Endothelial cell of umbilical vein (primary cell): Measurements from ENCODE around the gene STPG4. TPM values are rescaled to one million over a fixed set of nuclear protein-coding genes. Genes with fewer than 3 reads are reported as not detected.

Experiments used
- BruUV-seq: library from RNA; stranded (reverse); fragments of 400-500 nt; replicated peaks from 2 replicates; lab custom pipeline; 2021; lab: Mats Ljungman, UMichigan
- CTCF ChIA-PET: fragments of 300-600, 350-600 bp; sonication (Branson Sonifier 250); formaldehyde crosslinking; loops from one replicate; lab custom pipeline; 2021; ENCODE audit warnings: antibody characterized with exemption, inconsistent platforms; lab: Charles Lee
- POLR2A ChIA-PET: fragments of 300-600, 350-600 bp; sonication (Branson Sonifier 250); formaldehyde crosslinking; loops from one replicate; lab custom pipeline; 2021; ENCODE audit warnings: antibody characterized with exemption, inconsistent platforms; lab: Charles Lee
- DNase-seq: peaks from one replicate; pipeline ENCODE4 v3.0.0-alpha.2; 2011; ENCODE audit warnings: low read depth, low spot score
- FAIRE-seq: peaks from 2 replicates; lab custom pipeline; 2011; peaks lifted over from hg19 to GRCh38; lab: Jason Lieb, UNC
- H2AFZ ChIP-seq: 2 replicates; pipeline ENCODE4 v1.6.0; 2012; ENCODE audit warnings: low read depth, low read length, control low read depth, inconsistent platforms
- H3K27ac ChIP-seq: 2 replicates; pipeline ENCODE4 v1.5.1; 2011; ENCODE audit warnings: low read depth, mild to moderate bottlenecking, control low read depth, low read length, moderate library complexity; ENCODE audit not compliant: insufficient read depth
- H3K27me3 ChIP-seq, 2 experiments: 2 replicates each; pipeline versions ENCODE4 v1.6.0 to v1.6.1; 2011; ENCODE audit warnings: low read length in 2 of 2, mixed read lengths in 1 of 2; ENCODE audit not compliant: control insufficient read depth in 2 of 2, insufficient read depth in 2 of 2
- H3K36me3 ChIP-seq, 2 experiments: 2 replicates in 1 of 2; 3 replicates in 1 of 2; pipeline ENCODE4 v1.5.1; 2011; ENCODE audit warnings: low read length in 2 of 2, mild to moderate bottlenecking in 1 of 2, moderate library complexity in 1 of 2; ENCODE audit not compliant: control insufficient read depth in 2 of 2, insufficient read depth in 2 of 2; ENCODE audit errors: extremely low read depth in 1 of 2
- H3K4me1 ChIP-seq: 3 replicates; pipeline ENCODE4 v1.5.1; 2011; ENCODE audit warnings: mild to moderate bottlenecking, low read length; ENCODE audit not compliant: control insufficient read depth, insufficient read depth; ENCODE audit errors: extremely low read depth
- H3K4me2 ChIP-seq: 2 replicates; pipeline ENCODE4 v1.6.1; 2011; ENCODE audit warnings: low read length, control low read depth, mixed read lengths; ENCODE audit not compliant: insufficient read depth
- H3K4me3 ChIP-seq, 3 experiments: fragments of 200-600 bp in 1 of 3; sonication (generic), shearing (Covaris generic) in 1 of 3; replicated peaks in 1 of 3; 2 replicates each; pipeline ENCODE4 v1.5.1; 2011 to 2016; ENCODE audit warnings: control low read depth in 3 of 3, low read length in 3 of 3, mild to moderate bottlenecking in 2 of 3, inconsistent platforms in 1 of 3, low read depth in 1 of 3, moderate library complexity in 1 of 3; ENCODE audit not compliant: insufficient read depth in 1 of 3
- H3K79me2 ChIP-seq: 2 replicates; pipeline ENCODE4 v1.6.0; 2012; ENCODE audit warnings: low read length, inconsistent platforms; ENCODE audit not compliant: control insufficient read depth, insufficient read depth
- H3K9ac ChIP-seq: replicated peaks from 2 replicates; pipeline ENCODE3; 2011; ENCODE audit warnings: low read length, control low read depth; ENCODE audit not compliant: insufficient read depth; ENCODE audit errors: extremely low read depth
- H3K9me1 ChIP-seq: replicated peaks from 3 replicates; pipeline ENCODE4 v1.6.0; 2011; ENCODE audit warnings: mild to moderate bottlenecking, low read length; ENCODE audit not compliant: control insufficient read depth, insufficient read depth; ENCODE audit errors: extremely low read depth
- H3K9me3 ChIP-seq: replicated peaks from 2 replicates; pipeline ENCODE4 v1.5.1; 2012; ENCODE audit warnings: low read length, inconsistent platforms; ENCODE audit not compliant: control insufficient read depth, insufficient read depth
- H4K20me1 ChIP-seq: replicated peaks from 2 replicates; pipeline ENCODE3; 2011; ENCODE audit warnings: mild to moderate bottlenecking, low read length; ENCODE audit not compliant: control insufficient read depth, insufficient read depth; ENCODE audit errors: extremely low read depth
- CTCF ChIP-seq, 2 donors: IDR thresholded peaks; 1 replicate in 1 of 2; 2 replicates in 1 of 2; pipeline ENCODE4 v1.5.1; 2011; ENCODE audit warnings: low read length in 2 of 2, mild to moderate bottlenecking in 2 of 2, moderate library complexity in 2 of 2, control low read depth in 1 of 2, inconsistent platforms in 1 of 2, low read depth in 1 of 2; ENCODE audit not compliant: insufficient read depth in 1 of 2; ENCODE audit errors: extremely low read depth in 1 of 2
- EZH2 ChIP-seq: IDR thresholded peaks from 2 replicates; pipeline ENCODE4 v1.6.1; 2012; ENCODE audit warnings: borderline replicate concordance, low read depth, mild to moderate bottlenecking, moderate library complexity, low read length, inconsistent platforms; ENCODE audit not compliant: severe bottlenecking
- FOS ChIP-seq: IDR thresholded peaks from 2 replicates; pipeline ENCODE4 v1.6.1; 2011; ENCODE audit warnings: mild to moderate bottlenecking, low read length, moderate library complexity, borderline replicate concordance; ENCODE audit not compliant: insufficient read depth
- GATA2 ChIP-seq: IDR thresholded peaks from 2 replicates; pipeline ENCODE4 v1.7.0; 2011; ENCODE audit warnings: low read depth, mild to moderate bottlenecking, moderate library complexity, mixed read lengths, low read length; ENCODE audit not compliant: insufficient read length, insufficient read depth
- JUN ChIP-seq: IDR thresholded peaks from 2 replicates; pipeline ENCODE4 v1.6.1; 2011; ENCODE audit warnings: borderline replicate concordance, low read depth; ENCODE audit not compliant: insufficient read length, insufficient read depth
- MYC ChIP-seq: IDR thresholded peaks from one replicate; pipeline ENCODE4 v1.6.1; 2011; ENCODE audit warnings: mild to moderate bottlenecking, low read depth, low read length
- POLR2A ChIP-seq: IDR thresholded peaks from 2 replicates; pipeline ENCODE4 v1.6.1; 2012; ENCODE audit warnings: low read depth, mild to moderate bottlenecking, control low read depth, low read length
- POLR2AphosphoS5 ChIP-seq: IDR thresholded peaks from 2 replicates; pipeline ENCODE4 v1.6.1; 2012; ENCODE audit warnings: low read depth, mild to moderate bottlenecking, control low read depth, low read length, moderate library complexity; ENCODE audit not compliant: insufficient read depth
- dilution Hi-C: fragments of 300-500 bp; cut with MboI; formaldehyde crosslinking; loops from one replicate; pipeline ENCODE4 v1.15.0; 2019; ENCODE audit warnings: low sequenced_read_pairs; ENCODE audit not compliant: extremely low pct_ligation_motif_present
- intact Hi-C: fragments of 100-400 bp; cut with micrococcal nuclease; formaldehyde crosslinking; loops from one replicate; pipeline ENCODE4 v1.10.0; 2022
- polyA plus RNA-seq, 4 experiments: library from polyadenylated mRNA; depleted of rRNA in 3 of 4; stranded (reverse) in 3 of 4; unstranded in 1 of 4; fragments of >200 nt; gene quantifications; 2 replicates each; pipeline versions ENCODE4 v1.2.1 to v1.2.3, GENCODE V29; 2011 to 2012; ENCODE audit warnings: missing spikeins in 1 of 4
- total RNA-seq: library from RNA; stranded (reverse); gene quantifications from 2 replicates; pipeline ENCODE4 v1.2.3, GENCODE V29; 2021
- TF ChIP-seq, protein P1 (sequence below): IDR thresholded peaks from 2 replicates; pipeline ENCODE4 v1.6.1; 2011; ENCODE audit not compliant: insufficient read depth, insufficient read length

The STPG4 gene
- total and polyA plus RNA-seq, 2 donors (not counting 3 experiments of a cell fraction or from before 2014, with no cell fraction given) = 0.53 TPM; not detected in 1

- DNase-seq (no peak), FAIRE-seq (no peak)
- ChIA-PET CTCF (interaction anchor here (0.7 to 1.7 kb wide), 3 partner anchors 156 to 170 kb away, joined by 3 to 5 read pairs (median 5); no protein-coding TSS in a partner anchor), POLR2A (no interaction called here)
- Histone ChIP-seq H3K36me3 (peaks cover 0 to 2% of the 10 kb centered on the region in 2 experiments), H3K27ac (no peak overlapping the region), H3K9ac (no peak overlapping the region), H3K79me2 (no peaks in the 10 kb centered on the region), H4K20me1 (no peaks in the 10 kb centered on the region), H3K9me1 (no peaks in the 10 kb centered on the region), H3K9me3 (no peaks in the 10 kb centered on the region), H2AFZ (no peak overlapping the region), H3K4me2 (no peak overlapping the region), H3K4me1 (no peaks in the 10 kb centered on the region), H3K27me3 (no peaks in the 10 kb centered on the region), H3K4me3 (no peak overlapping the region)
- intact Hi-C loops (no loop called here), dilution Hi-C loops (no loop called here)
- no TSS peak for BruUV-seq
- TF ChIP-seq JUN = no peak
- TF ChIP-seq POLR2AphosphoS5 = no peak
- TF ChIP-seq, protein P1, sequence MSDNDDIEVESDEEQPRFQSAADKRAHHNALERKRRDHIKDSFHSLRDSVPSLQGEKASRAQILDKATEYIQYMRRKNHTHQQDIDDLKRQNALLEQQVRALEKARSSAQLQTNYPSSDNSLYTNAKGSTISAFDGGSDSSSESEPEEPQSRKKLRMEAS = no peak
- no peak for TF ChIP-seq POLR2A
- TF ChIP-seq FOS = no peak
- no peak for TF ChIP-seq GATA2
Observed at GRCh38 chr2:47152803-47153202, 2.3 kb downstream of the STPG4 start.

GRCh38 chr2:47150175-47150574, 4.9 kb downstream of the STPG4 start:
- ChIA-PET POLR2A (no interaction called here), CTCF (interaction anchor here (0.9 to 1.4 kb wide), 2 partner anchors 13 to 18 kb away, joined by 4 read pairs; no protein-coding TSS in a partner anchor)
- Histone ChIP-seq H3K27me3 (no peaks in the 10 kb centered on the region), H3K9me1 (no peaks in the 10 kb centered on the region), H3K4me2 (no peak overlapping the region), H2AFZ (no peak overlapping the region), H3K9ac (no peak overlapping the region), H4K20me1 (no peaks in the 10 kb centered on the region), H3K9me3 (no peaks in the 10 kb centered on the region), H3K36me3 (peaks cover 0 to 2% of the 10 kb centered on the region in 2 experiments), H3K4me3 (no peak overlapping the region), H3K27ac (no peak overlapping the region), H3K4me1 (no peaks in the 10 kb centered on the region), H3K79me2 (no peaks in the 10 kb centered on the region)
- DNase-seq = no peak
- no peak for FAIRE-seq
- no peak for TF ChIP-seq EZH2
- TF ChIP-seq, protein P1 = no peak
- no peak for TF ChIP-seq POLR2A
- TF ChIP-seq JUN = no peak
- no peak for TF ChIP-seq POLR2AphosphoS5
- TF ChIP-seq GATA2 = no peak
- no peak for TF ChIP-seq MYC
- TF ChIP-seq CTCF (IDR thresholded peaks at IDR 0.05; ENCODE audit: extremely low read depth in 1 of 2, insufficient read depth in 1 of 2, low read depth in 1 of 2, low read length in 2 of 2) = no peak
- TF ChIP-seq FOS = no peak
- intact Hi-C loops (no loop called here), dilution Hi-C loops (no loop called here)
- BruUV-seq = no TSS peak
